Activated naive CD4-positive, alpha-beta T cell treated with anti-CD3 and anti-CD28 coated beads for 36 hours (primary cell): Measurements from ENCODE around the gene CMTM8. TPM values are rescaled to one million over a fixed set of nuclear protein-coding genes. Genes with fewer than 3 reads are reported as not detected.

Experiments
- CTCF ChIA-PET: fragments of 350-600 bp; sonication (Branson Sonifier 250); formaldehyde crosslinking; loops from one replicate; lab custom pipeline; 2021; ENCODE audit warnings: antibody characterized with exemption; lab: Charles Lee
- DNase-seq: peaks from one replicate; pipeline ENCODE4 v3.0.0-alpha.2; 2020
- H3K27ac Mint-ChIP-seq: one replicate; pipeline ENCODE4 v1.8.0; 2021; ENCODE audit warnings: mild to moderate bottlenecking, mixed read lengths
- H3K27me3 Mint-ChIP-seq: one replicate; pipeline ENCODE4 v1.8.0; 2021; ENCODE audit warnings: low read depth, mixed read lengths
- H3K36me3 Mint-ChIP-seq: one replicate; pipeline ENCODE4 v1.8.0; 2021; ENCODE audit warnings: low read depth, mixed read lengths
- H3K4me1 Mint-ChIP-seq: one replicate; pipeline ENCODE4 v1.8.0; 2021; ENCODE audit warnings: low read depth, mixed read lengths
- H3K4me3 Mint-ChIP-seq: one replicate; pipeline ENCODE4 v1.8.0; 2021; ENCODE audit warnings: mild to moderate bottlenecking, moderate library complexity, mixed read lengths
- H3K9me3 Mint-ChIP-seq: one replicate; pipeline ENCODE4 v1.8.0; 2021; ENCODE audit warnings: mixed read lengths
- intact Hi-C: fragments of 100-400 bp; cut with micrococcal nuclease; formaldehyde crosslinking; loops from one replicate; pipeline ENCODE4 v1.15.1; 2023
- total RNA-seq, 2 experiments: library from RNA; stranded (reverse); gene quantifications; one replicate each; pipeline ENCODE4 v1.2.3, GENCODE V29; 2021

CMTM8 gene
- total RNA-seq, 2 experiments from 2014 or later, result 16.0 to 19.1 TPM

GRCh38 chr3:32312251-32312650 is 73.8 kb downstream of the CMTM8 start:
- no peak for DNase-seq

GRCh38 chr3:32313169-32313568 is 74.7 kb downstream of the CMTM8 start:
- no peak overlapping the region for H3K4me3 Mint-ChIP-seq
- CTCF ChIA-PET, result interaction anchor here (0.9 to 2.2 kb wide), 5 partner anchors 16 to 73 kb away, joined by 3 to 10 read pairs (median 5); no protein-coding TSS in a partner anchor
- peaks cover 32% of the 10 kb centered on the region for H3K4me1 Mint-ChIP-seq
- no peak for DNase-seq
- no peaks in the 10 kb centered on the region for H3K36me3 Mint-ChIP-seq
- intact Hi-C loops, result loop anchor here (1.0 to 2.0 kb wide), 2 partner anchors 10 to 22 kb away; no protein-coding TSS in a partner anchor
- no peaks in the 10 kb centered on the region for H3K27me3 Mint-ChIP-seq
- H3K27ac Mint-ChIP-seq, result peak overlapping the region; percentile 6
- H3K9me3 Mint-ChIP-seq, result no peaks in the 10 kb centered on the region

More at GRCh38 chr3:32312251-32312650, 73.8 kb downstream of the CMTM8 start:
- Mint-ChIP-seq H3K27ac (no peak overlapping the region), H3K36me3 (no peaks in the 10 kb centered on the region), H3K4me1 (peaks cover 34% of the 10 kb centered on the region), H3K4me3 (no peak overlapping the region), H3K9me3 (no peaks in the 10 kb centered on the region), H3K27me3 (no peaks in the 10 kb centered on the region)
- intact Hi-C loops, result loop anchor here (2.0 kb wide), 1 partner anchor 23 kb away; no protein-coding TSS in a partner anchor
- CTCF ChIA-PET, result interaction anchor here (0.9 to 2.2 kb wide), 4 partner anchors 15 to 63 kb away, joined by 3 to 10 read pairs (median 4); no protein-coding TSS in a partner anchor

- Mint-ChIP-seq H3K4me1 (peaks cover 32% of the 10 kb centered on the region), H3K27me3 (no peaks in the 10 kb centered on the region)
- intact Hi-C loops, result loop anchor here (1.0 to 2.0 kb wide), 3 partner anchors 11 to 21 kb away; no protein-coding TSS in a partner anchor
Observed at GRCh38 chr3:32313723-32314473, 75.4 kb downstream of the CMTM8 start.

GRCh38 chr3:32315441-32315840 is 77.0 kb downstream of the CMTM8 start:
- no peaks in the 10 kb centered on the region for H3K9me3 Mint-ChIP-seq
- DNase-seq, result no peak
- H3K27me3 Mint-ChIP-seq, result no peaks in the 10 kb centered on the region
- no peak overlapping the region for H3K27ac Mint-ChIP-seq
- no peaks in the 10 kb centered on the region for H3K36me3 Mint-ChIP-seq
- CTCF ChIA-PET, result interaction anchor here (0.7 kb wide), 1 partner anchor 20 kb away, joined by 6 read pairs; no protein-coding TSS in a partner anchor
- H3K4me3 Mint-ChIP-seq, result no peak overlapping the region
- intact Hi-C loops, result loop anchor here (2.0 kb wide), 1 partner anchor 19 kb away; no protein-coding TSS in a partner anchor
- peaks cover 32% of the 10 kb centered on the region for H3K4me1 Mint-ChIP-seq

More at GRCh38 chr3:32313723-32314473, 75.4 kb downstream of the CMTM8 start:
- CTCF ChIA-PET, result interaction anchor here (0.6 to 1.4 kb wide), 4 partner anchors 17 to 169 kb away, joined by 3 to 8 read pairs (median 6); no protein-coding TSS in a partner anchor
- peak; percentile 70 for DNase-seq
- Mint-ChIP-seq H3K4me3 (peak overlapping the region; percentile 61), H3K27ac (peak overlapping the region; percentile 86), H3K9me3 (no peaks in the 10 kb centered on the region), H3K36me3 (no peaks in the 10 kb centered on the region)

GRCh38 chr3:32316319-32316718 is 77.8 kb downstream of the CMTM8 start:
- Mint-ChIP-seq H3K4me3 (no peak overlapping the region), H3K27ac (no peak overlapping the region), H3K36me3 (no peaks in the 10 kb centered on the region), H3K9me3 (no peaks in the 10 kb centered on the region), H3K27me3 (no peaks in the 10 kb centered on the region), H3K4me1 (peaks cover 37% of the 10 kb centered on the region)
- CTCF ChIA-PET, result interaction anchor here (0.6 kb wide), 1 partner anchor 38 kb away, joined by 3 read pairs; no protein-coding TSS in a partner anchor
- intact Hi-C loops, result no loop called here
- no peak for DNase-seq

GRCh38 chr3:32316976-32317375 is 78.5 kb downstream of the CMTM8 start:
- no peak for DNase-seq
- CTCF ChIA-PET, result no interaction called here
- H3K4me3 Mint-ChIP-seq, result no peak overlapping the region
- H3K4me1 Mint-ChIP-seq, result peaks cover 31% of the 10 kb centered on the region
- no peaks in the 10 kb centered on the region for H3K27me3 Mint-ChIP-seq
- H3K36me3 Mint-ChIP-seq, result no peaks in the 10 kb centered on the region
- intact Hi-C loops, result no loop called here
- H3K9me3 Mint-ChIP-seq, result no peaks in the 10 kb centered on the region
- no peak overlapping the region for H3K27ac Mint-ChIP-seq

- Mint-ChIP-seq H3K9me3 (no peaks in the 10 kb centered on the region), H3K4me1 (peaks cover 6% of the 10 kb centered on the region), H3K27me3 (no peaks in the 10 kb centered on the region), H3K4me3 (no peak overlapping the region), H3K27ac (no peak overlapping the region), H3K36me3 (no peaks in the 10 kb centered on the region)
- CTCF ChIA-PET, result interaction anchor here (0.6 kb wide), 1 partner anchor 167 kb away, joined by 3 read pairs; no protein-coding TSS in a partner anchor
- intact Hi-C loops, result no loop called here
- no peak for DNase-seq
Observed at GRCh38 chr3:32319607-32320006, 81.1 kb downstream of the CMTM8 start.

GRCh38 chr3:32320080-32320479 is 81.6 kb downstream of the CMTM8 start:
- Mint-ChIP-seq H3K36me3 (no peaks in the 10 kb centered on the region), H3K4me3 (no peak overlapping the region), H3K9me3 (no peaks in the 10 kb centered on the region), H3K4me1 (peaks cover 5% of the 10 kb centered on the region), H3K27me3 (no peaks in the 10 kb centered on the region), H3K27ac (no peak overlapping the region)
- CTCF ChIA-PET, result interaction anchor here (0.6 kb wide), 1 partner anchor 167 kb away, joined by 3 read pairs; no protein-coding TSS in a partner anchor
- no peak for DNase-seq
- intact Hi-C loops, result no loop called here

GRCh38 chr3:32321095-32321790 is 82.8 kb downstream of the CMTM8 start:
- Mint-ChIP-seq H3K27ac (no peak overlapping the region), H3K36me3 (no peaks in the 10 kb centered on the region), H3K4me3 (no peak overlapping the region), H3K27me3 (no peaks in the 10 kb centered on the region), H3K4me1 (peaks cover 5% of the 10 kb centered on the region), H3K9me3 (no peaks in the 10 kb centered on the region)
- intact Hi-C loops, result no loop called here
- no peak for DNase-seq
- CTCF ChIA-PET, result no interaction called here

- Mint-ChIP-seq H3K4me3 (no peak overlapping the region), H3K27ac (no peak overlapping the region), H3K27me3 (no peaks in the 10 kb centered on the region), H3K36me3 (no peaks in the 10 kb centered on the region), H3K4me1 (peaks cover 5% of the 10 kb centered on the region), H3K9me3 (no peaks in the 10 kb centered on the region)
- CTCF ChIA-PET, result interaction anchor here (0.6 to 1.6 kb wide), 2 partner anchors 25 to 421 kb away, joined by 3 to 6 read pairs; no protein-coding TSS in a partner anchor
- intact Hi-C loops, result no loop called here
- no peak for DNase-seq
Observed at GRCh38 chr3:32322311-32322710, 83.8 kb downstream of the CMTM8 start.

GRCh38 chr3:32323604-32324003 is 85.1 kb downstream of the CMTM8 start:
- no peak for DNase-seq
- Mint-ChIP-seq H3K4me3 (no peak overlapping the region), H3K27ac (no peak overlapping the region), H3K4me1 (peaks cover 5% of the 10 kb centered on the region), H3K27me3 (no peaks in the 10 kb centered on the region), H3K36me3 (peaks cover 1% of the 10 kb centered on the region), H3K9me3 (no peaks in the 10 kb centered on the region)
- CTCF ChIA-PET, result interaction anchor here (1.6 to 3.2 kb wide), 3 partner anchors 11 to 147 kb away, joined by 6 to 11 read pairs (median 7); no protein-coding TSS in a partner anchor
- intact Hi-C loops, result loop anchor here (1.0 kb wide), 1 partner anchor 26 kb away; no protein-coding TSS in a partner anchor

GRCh38 chr3:32325201-32325600 is 86.7 kb downstream of the CMTM8 start:
- intact Hi-C loops, result no loop called here
- H3K27ac Mint-ChIP-seq, result no peak overlapping the region

More at GRCh38 chr3:32325201-32325600, 86.7 kb downstream of the CMTM8 start:
- H3K36me3 Mint-ChIP-seq, result peaks cover 2% of the 10 kb centered on the region
- H3K4me3 Mint-ChIP-seq, result no peak overlapping the region
- peaks cover 9% of the 10 kb centered on the region for H3K4me1 Mint-ChIP-seq
- no peaks in the 10 kb centered on the region for H3K9me3 Mint-ChIP-seq
- DNase-seq, result no peak
- H3K27me3 Mint-ChIP-seq, result no peaks in the 10 kb centered on the region
- CTCF ChIA-PET, result interaction anchor here (1.6 to 3.2 kb wide), 2 partner anchors 51 to 148 kb away, joined by 3 to 11 read pairs; no protein-coding TSS in a partner anchor
